Measurements from ENCODE around the gene MGMT. TPM values are rescaled to one million over a fixed set of nuclear protein-coding genes. Genes with fewer than 3 reads are reported as not detected.

The MGMT gene
- total and polyA plus RNA-seq, 9 donors, result 4.5 to 53.3 (median 25.4) TPM

DNA sequence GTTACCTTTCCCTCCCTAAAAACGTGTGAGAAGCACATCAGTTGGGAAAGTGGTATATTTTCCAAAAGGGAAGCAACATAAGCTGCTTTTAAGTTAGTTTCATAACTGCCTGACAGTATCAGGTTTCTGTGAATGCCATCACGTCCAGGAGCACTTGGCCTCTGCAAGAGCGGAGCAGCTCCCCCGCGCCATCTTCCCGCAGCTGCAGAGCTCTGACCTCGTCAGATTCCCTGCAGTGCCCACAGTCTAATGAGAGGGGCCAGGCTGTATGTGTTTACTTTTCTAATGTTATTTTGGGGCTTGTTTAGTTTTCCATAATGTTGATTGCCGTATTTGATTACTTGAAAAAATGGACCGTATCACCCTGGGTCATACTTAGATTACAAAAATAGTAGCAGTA is 74.2 kb downstream of the MGMT start:
- DNase-seq, result peak in 4 of 5 donors; percentile 43 to 71 (median 52)
- H3K36me3 ChIP-seq, result no peaks in the 10 kb centered on the region
- H3K9me3 ChIP-seq, result no peaks in the 10 kb centered on the region
- H3K27me3 ChIP-seq, result no peaks in the 10 kb centered on the region
- intact Hi-C loops (cut with DNase I), result no loop called here
- peaks cover 4% of the 10 kb centered on the region for H3K4me1 ChIP-seq (ENCODE audit: insufficient read depth)
- no peak overlapping the region for H3K27ac ChIP-seq
- WGBS, 3 donors, result 16 to 49% (median 20%) methylated on average over 9 of the region's 9 CpGs
- no peak for TF ChIP-seq EP300 (IDR thresholded peaks at IDR 0.05)
- TF ChIP-seq POLR2A (IDR thresholded peaks at IDR 0.05), result no peak
- TF ChIP-seq, protein P1, sequence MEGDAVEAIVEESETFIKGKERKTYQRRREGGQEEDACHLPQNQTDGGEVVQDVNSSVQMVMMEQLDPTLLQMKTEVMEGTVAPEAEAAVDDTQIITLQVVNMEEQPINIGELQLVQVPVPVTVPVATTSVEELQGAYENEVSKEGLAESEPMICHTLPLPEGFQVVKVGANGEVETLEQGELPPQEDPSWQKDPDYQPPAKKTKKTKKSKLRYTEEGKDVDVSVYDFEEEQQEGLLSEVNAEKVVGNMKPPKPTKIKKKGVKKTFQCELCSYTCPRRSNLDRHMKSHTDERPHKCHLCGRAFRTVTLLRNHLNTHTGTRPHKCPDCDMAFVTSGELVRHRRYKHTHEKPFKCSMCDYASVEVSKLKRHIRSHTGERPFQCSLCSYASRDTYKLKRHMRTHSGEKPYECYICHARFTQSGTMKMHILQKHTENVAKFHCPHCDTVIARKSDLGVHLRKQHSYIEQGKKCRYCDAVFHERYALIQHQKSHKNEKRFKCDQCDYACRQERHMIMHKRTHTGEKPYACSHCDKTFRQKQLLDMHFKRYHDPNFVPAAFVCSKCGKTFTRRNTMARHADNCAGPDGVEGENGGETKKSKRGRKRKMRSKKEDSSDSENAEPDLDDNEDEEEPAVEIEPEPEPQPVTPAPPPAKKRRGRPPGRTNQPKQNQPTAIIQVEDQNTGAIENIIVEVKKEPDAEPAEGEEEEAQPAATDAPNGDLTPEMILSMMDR (IDR thresholded peaks at IDR 0.05), result no peak
- H3K4me3 ChIP-seq, result no peak overlapping the region

DNA sequence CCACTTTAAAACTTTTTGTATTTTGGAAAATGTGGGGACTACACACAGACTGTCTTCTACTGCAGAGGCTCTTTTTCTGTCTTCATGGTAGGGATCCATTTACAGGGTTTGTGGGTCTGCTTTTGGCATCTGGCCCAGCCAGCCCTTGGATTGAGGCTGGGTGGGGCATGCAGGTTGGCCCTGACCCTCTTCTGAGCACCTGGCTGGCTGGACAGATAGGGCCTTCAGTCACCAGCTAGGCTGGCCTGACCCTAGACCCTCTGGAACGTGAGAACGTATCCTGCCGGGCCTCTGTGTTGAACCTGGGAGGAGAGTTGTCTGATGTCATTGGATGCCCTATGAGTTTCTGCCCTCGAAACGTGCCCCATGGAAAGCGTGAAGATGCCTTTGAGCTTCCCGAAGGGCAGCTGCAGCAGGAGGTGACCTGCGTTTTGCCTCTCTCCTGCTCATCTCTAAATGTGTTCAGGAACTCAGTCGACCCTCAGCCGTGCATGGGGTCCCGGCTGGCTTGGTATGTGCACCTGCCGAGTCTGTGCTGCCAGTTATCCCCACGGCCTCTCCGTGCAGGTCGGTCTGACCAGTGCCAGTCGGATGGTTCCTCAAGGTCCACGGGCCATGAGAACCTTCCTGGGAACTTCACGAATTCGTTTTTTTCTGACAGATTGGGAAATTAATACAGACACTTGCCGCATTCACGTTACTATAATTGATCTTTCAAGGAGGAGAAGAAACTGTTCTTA is 74.9 kb downstream of the MGMT start:
- Histone ChIP-seq H3K9me3 (no peaks in the 10 kb centered on the region), H3K4me3 (no peak overlapping the region), H3K27ac (no peak overlapping the region), H3K36me3 (no peaks in the 10 kb centered on the region), H3K27me3 (no peaks in the 10 kb centered on the region), H3K4me1 (ENCODE audit: insufficient read depth) (peaks cover 4% of the 10 kb centered on the region)
- WGBS, 3 donors, result 91 to 97% (median 94%) methylated on average over 21 of the region's 21 CpGs
- intact Hi-C loops (cut with DNase I), result no loop called here
- no peak for DNase-seq
- TF ChIP-seq POLR2A (IDR thresholded peaks at IDR 0.05) (no peak), EP300 (IDR thresholded peaks at IDR 0.05) (no peak)
- TF ChIP-seq, protein P1 (IDR thresholded peaks at IDR 0.05), result no peak

DNA sequence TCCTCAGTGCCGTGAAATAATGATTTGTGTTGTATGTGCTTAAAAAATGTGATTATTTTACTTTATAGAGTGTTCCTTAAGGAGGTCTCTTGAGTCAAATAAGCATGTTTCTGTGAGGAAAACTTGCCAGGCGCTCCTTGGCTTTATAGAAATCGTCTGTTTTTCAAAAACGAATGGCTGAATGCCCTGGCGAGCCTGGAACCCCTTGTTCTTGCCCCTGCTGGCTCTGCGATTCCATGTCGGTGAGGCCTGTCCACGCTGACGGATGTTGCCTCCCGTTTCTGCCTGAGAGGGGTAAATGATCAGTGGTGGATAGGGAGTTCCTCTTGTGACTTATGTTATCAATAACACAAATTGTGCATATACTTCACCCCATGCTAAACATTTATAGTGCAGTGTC is 75.5 kb downstream of the MGMT start:
- Histone ChIP-seq H3K27ac (no peak overlapping the region), H3K4me1 (ENCODE audit: insufficient read depth) (peaks cover 4% of the 10 kb centered on the region), H3K4me3 (no peak overlapping the region), H3K27me3 (no peaks in the 10 kb centered on the region), H3K36me3 (no peaks in the 10 kb centered on the region), H3K9me3 (no peaks in the 10 kb centered on the region)
- intact Hi-C loops (cut with DNase I), result no loop called here
- no peak for DNase-seq
- TF ChIP-seq EP300 (IDR thresholded peaks at IDR 0.05) (no peak), POLR2A (IDR thresholded peaks at IDR 0.05) (no peak)
- TF ChIP-seq, protein P1 (IDR thresholded peaks at IDR 0.05), result no peak
- whole genome bisulfite sequencing, 3 donors, result 93 to 96% (median 94%) methylated on average over 10 of the region's 10 CpGs

DNA sequence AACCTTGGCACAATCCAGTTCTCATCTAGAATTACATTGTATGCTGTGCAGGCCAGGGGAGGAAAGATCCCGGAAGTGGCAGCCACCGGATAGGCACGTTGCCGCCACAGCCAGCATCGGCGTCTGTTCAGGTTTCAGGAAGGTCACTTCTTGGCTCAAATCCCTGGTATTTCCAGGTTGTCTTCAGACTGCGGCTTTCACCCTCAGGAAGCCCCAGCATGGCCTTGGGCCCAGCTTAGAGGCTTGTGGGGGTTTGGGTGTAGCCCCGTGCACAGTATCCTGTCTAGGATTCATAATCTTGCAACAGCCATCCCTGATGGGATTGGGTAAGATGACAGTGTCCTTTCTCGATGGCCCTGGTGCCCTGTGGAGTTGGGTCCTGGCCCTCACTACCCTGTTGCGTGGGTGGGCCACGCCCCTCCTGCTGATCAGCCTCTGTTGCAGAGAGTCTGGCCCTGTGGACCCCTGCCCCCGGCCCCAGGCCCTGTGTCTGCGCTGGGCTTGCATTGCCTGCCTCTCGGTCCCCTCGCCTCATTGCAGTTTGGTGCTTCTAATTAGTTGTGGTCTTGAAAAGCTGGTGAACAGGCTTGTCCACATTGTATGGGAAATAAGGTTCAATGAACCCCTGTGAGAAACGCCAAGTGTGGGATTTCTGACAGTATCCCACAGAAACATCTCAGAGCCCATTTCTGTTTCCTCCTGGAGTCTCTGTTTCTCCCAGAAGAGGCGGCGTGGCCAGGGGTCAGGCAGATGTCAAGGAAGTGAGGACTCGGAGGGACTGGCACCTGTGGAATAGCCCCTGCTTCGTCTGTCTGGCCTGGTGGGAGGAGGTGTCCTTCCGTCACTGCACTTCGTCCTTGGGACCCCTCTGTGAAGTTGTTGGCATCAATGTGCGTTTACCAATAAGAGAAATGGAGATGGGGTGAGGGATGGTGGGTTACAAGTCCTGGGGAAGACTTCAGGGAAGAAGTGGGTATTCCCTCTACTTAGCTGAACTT is 77.5 kb downstream of the MGMT start:
- no peak overlapping the region for H3K27ac ChIP-seq
- no peak for DNase-seq
- TF ChIP-seq EP300 (IDR thresholded peaks at IDR 0.05) (no peak), POLR2A (IDR thresholded peaks at IDR 0.05) (no peak)
- TF ChIP-seq, protein P1 (IDR thresholded peaks at IDR 0.05), result no peak
- H3K4me1 ChIP-seq (ENCODE audit: insufficient read depth), result peaks cover 4% of the 10 kb centered on the region
- H3K27me3 ChIP-seq, result no peaks in the 10 kb centered on the region
- no peaks in the 10 kb centered on the region for H3K9me3 ChIP-seq
- 91 to 95% (median 94%) methylated on average over 23 of the region's 23 CpGs for WGBS, 3 donors
- H3K4me3 ChIP-seq, result no peak overlapping the region
- intact Hi-C loops (cut with DNase I), result no loop called here
- H3K36me3 ChIP-seq, result no peaks in the 10 kb centered on the region

Measured in ovary (tissue), 9 donors.